GM21528 (cell line): ENCODE results near the gene THEM4.
A peak's percentile ranks its signal among the peaks of the same experiment; 100 is the strongest.

Experiments used
- ATAC-seq: cut with Tn5 transposase; IDR thresholded peaks from one replicate; pipeline ENCODE4 v1.9.1; 2021; ENCODE audit warnings: mild to moderate bottlenecking, moderate library complexity; ENCODE audit not compliant: unreplicated experiment, low FRiP score

Gene THEM4

DNA sequence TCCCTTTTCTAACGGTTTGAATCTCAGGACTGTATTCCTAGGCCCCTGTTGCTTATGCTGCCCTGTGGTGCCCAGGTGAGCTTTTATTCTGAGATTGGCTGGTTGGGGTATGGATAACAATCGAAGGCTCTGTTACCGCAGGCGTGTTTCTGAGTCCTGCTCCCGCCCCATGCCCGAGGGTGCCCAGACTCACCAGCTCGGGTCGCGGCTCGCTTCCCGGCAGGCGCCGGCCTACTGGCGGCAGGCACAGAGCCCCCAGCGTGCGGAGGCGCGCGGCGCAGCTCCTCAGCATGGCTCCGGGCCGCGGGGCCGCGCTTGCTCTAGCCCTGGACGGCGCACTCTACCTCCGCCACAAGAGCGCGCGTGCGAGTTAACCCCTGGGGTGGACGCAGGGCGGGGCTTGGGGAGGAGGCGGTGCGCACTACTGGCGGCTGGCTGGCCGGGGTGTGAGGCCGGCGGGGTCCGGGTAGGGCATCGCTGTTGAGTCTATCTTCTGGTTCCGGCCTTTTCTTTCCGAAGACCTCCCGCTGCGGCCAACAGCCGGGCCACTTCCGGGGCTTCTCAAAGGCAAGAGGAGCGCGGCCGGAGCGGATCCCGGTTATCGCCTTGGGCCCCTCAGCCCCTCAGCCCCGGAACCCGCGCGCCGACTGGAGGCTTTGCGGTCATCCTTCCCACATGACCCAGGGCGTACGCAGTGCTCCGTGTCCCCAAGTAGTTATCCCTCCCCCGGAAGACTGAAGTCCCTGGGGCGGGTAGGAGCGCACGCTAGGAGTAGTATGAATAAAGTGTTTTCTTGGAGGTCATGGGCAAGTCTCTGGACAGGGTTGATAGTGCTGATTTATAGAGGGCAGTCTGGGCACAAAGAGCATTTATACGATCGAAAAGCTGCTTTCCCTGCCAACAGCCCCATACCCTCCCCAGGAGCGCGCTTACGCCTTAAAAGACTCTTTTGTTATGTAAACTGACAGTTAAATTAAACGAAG lies at the start of gene THEM4:
TSS of gene THEM4 (minus strand) at position 345 of the 983 bp plus-strand sequence. CDS start at position 292, 53 bp downstream.
- peak; percentile 98 for ATAC-seq

GRCh38 chr1:151958959-151959358 lies 49.6 kb upstream of the THEM4 start:
- no peak for ATAC-seq

DNA sequence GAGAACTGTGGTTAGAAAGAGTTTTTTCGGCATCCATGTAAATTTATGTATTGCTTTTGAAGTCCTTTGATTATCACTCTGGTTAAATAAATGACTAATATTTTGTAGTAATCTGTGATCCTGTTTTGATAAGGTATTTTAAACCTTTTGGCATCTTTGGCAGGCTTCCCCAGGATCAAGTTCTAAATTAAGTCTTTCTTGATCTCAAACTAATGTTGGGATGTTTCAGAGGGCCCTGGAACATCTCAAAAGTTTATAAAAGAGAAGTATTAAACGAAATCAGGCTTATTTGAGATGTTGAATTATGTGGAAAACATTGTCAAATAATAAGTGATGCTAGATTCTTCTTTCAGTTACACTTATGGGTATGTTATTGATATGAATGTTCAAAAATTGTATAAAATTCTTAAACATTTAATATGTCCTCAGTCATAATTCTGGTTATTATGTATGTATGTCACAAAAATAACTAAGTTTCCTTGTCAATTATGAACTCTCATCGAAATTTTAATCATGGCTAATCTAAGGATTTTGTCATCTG lies 47.7 kb upstream of the THEM4 start:
- no peak for ATAC-seq

- ATAC-seq = no peak
These were observed 44.2 kb upstream of the THEM4 start for GRCh38 chr1:151953409-151954094.

GRCh38 chr1:151952811-151953210 lies 43.5 kb upstream of the THEM4 start:
- no peak for ATAC-seq

DNA sequence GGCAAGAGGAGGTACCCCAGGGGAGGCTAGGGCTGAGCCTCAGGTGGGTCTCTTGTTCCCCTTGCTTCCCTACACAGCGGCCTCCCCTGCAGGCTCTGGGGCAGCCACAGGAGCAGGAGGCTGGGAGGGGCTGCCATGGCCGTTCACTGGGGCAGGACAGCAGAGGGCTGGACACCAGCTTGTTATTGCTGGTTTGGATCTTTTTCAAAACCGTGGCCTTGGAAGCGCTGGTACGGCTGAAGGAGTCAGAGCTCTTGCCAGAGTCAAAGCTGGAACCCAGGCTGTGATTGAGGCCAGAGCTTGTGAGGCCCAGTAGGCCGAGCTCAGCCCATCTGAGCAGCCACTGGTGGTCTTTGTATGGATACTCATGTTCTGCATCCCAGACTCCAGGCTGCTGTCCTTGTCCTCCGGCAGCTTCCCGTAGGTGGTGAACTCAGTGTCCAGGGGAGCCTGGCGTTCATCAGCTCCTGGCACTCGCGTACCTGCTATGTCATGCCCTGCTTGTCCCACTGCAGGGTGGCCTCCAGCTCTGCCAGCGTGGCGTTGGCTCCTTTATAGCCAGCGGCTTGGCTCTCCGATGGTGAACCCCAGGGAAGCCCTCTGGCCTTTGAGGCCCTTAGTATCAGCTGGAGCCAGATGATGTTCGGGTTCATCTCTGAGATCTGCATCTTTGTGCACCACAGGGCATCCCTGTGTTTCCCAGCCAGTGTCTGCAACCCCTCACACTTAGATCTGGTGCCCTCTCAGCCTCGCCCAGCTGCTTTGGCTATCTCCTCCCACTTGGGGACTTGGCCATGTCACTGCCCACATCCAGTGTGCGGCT lies 40.3 kb upstream of the THEM4 start:
- no peak for ATAC-seq

DNA sequence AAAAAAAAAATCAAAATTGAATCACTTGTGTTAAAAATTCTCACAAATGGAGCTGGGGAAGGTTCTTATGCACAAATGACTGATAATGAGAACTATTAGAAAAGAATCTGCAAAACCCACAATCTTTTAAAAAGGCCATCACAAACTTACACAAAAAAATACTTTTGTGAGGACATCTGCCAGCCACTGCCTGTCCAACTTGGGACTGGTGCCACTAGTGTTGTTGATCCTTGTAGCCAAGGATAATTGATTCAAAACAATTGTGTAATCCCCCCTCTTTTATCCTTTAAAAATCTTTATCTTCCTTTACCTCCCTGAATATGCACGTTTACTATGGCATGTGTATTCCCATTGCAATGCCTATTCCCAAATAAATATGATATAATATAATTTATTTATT lies 39.2 kb upstream of the THEM4 start:
- ATAC-seq = no peak

GRCh38 chr1:151947140-151947539 lies 37.8 kb upstream of the THEM4 start:
- ATAC-seq = no peak

DNA sequence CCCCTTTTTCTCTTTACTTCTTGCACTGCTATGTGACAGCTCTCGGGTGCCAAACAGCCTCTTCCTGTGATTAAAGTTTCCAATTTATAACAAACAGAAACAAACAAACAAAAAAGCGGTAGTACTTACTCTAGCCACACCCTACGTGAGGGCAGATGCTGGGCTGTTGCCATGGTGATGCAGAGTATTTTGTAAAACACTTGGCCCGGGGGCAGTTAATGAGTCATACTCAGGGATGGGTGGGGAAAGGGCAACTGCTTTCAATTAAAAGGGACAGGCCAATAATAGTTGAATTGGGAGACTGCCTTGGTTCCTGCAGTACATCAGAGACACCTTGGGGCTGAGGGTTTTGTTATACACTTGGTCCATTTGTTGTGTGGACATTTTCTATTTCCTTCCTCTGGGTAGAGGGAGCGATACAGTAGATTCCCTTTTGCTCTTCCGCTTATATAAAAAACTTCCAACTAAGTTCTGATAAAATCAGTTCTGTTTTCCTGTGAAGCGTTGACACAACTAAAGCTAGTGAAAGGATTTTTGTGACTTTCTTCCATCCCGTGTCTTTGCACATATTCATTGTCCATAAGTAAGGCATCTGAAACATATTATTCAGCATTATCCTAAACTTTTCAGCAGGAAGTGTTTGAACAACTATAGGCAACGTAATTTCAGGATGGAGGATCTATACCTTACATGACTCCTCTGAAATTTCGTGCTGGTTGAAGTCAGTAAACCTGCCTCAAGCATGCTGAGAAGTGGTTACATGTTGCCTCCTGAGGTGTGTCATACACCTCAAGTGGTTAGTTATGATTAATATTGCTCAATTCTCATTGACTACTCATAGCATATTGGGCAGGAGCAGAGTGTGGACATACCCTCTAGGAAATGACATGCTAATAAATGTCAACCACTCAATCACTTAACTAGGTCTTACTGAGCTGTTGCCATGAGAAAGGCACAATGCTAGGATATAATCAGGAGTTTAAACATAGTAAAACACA lies 36.7 kb upstream of the THEM4 start:
- ATAC-seq = no peak

DNA sequence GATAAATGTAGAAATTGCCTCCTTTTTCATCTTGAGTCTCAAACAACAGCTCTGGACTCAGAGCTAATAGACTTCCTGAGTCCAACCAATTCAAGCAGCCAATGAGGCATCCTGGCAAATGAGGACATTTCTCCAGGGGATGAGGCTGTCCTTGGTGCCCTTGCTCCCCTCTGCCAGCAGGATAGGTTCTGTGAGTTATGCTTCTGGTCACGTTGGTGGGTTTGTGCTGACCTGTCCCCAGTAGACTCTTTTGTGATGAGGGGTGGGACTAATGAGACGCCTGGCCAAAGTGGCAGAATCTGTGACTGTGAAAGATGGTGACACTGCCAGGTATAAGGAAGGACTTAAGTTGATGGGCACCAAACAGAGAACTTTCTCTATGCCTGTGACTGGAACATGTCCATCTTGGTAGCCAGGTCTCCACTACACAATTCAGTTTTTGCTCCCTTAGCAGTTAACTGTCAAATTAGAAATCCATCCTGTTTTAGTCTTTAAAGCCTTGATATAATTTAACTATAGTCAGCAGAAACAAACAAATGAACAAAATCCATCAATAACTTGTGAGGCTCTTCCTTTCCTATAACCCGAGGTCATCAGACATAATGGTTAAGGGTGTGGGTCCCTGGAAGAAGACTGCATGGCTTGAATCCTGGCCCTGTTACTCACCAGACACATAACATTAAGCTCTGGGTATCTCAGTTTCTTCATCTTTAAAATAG lies 35.7 kb upstream of the THEM4 start:
- no peak for ATAC-seq

DNA sequence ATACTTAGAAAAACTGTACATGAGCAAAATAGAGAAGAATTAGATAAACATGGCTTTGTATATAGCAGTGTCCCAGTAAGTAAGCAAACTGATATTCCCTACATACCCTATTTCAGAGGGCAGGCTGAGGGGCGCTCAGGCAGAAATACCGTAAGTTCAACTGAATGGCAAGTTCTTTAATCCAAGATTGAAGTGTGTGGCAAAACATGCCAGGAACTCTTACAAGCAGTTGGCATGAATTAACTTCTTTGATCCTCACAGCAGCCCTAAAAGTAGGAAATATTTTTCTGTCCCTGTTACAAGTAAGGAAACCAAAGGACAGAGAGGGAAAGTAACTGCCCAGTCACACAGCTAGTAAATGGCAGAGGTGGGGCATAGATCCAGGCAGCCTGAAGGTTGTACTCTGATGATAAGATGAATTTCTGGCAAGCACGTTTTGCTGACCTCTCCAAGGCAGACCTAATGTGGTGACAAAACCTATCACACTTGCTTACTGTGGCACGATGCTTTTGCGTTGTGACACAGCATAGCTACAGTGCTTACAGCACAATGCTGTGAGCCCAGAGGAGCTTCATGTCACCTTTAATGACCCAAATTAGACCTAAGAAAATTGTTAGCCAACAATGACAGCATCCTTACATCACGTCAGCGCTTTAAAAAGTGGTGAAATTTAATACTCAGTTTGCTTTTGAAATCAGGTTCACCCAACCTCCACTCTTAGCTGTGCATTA lies 35.0 kb upstream of the THEM4 start:
- no peak for ATAC-seq

GRCh38 chr1:151943591-151943990 lies 34.3 kb upstream of the THEM4 start:
- no peak for ATAC-seq

GRCh38 chr1:151942882-151943281 lies 33.6 kb upstream of the THEM4 start:
- no peak for ATAC-seq

DNA sequence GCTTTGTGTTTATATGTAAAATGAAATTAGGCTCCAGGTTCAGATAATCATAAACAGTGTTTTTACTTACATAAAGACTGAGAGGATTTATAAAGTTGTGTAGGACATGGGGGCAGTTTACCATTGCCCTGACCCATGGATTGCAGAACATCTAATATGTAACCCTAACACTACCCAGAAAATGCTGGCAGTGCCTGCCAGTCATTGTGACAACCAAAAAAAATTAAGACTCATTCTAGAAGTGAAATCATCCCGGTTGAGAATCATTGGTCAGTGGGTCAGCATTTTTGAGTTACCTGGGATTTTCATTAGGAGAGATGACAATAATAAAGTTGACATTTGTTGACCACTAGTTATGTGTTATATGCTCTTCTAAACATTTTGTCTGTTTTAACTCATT lies 31.2 kb upstream of the THEM4 start:
- ATAC-seq = no peak

- no peak for ATAC-seq
These were observed 30.5 kb upstream of the THEM4 start for GRCh38 chr1:151939779-151940178.

DNA sequence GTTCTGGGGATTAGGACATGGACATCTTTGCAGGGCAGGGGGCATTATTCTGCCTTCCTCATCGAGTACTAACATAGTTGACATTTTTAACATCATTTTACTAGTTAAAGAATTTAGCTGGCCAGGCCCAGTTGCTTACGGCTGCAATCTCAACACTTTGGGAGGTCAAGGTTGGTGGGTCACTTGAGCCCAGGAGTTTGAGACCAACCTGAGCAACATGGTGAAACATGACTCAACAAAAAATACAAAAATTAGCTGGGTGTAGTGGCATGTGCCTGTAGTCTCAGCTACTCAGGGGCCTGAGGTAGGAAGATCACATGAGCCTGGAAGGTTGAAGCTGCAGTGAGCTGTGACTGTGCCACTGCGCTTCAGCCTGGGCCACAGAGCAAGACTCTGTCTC lies 29.8 kb upstream of the THEM4 start:
- no peak for ATAC-seq

DNA sequence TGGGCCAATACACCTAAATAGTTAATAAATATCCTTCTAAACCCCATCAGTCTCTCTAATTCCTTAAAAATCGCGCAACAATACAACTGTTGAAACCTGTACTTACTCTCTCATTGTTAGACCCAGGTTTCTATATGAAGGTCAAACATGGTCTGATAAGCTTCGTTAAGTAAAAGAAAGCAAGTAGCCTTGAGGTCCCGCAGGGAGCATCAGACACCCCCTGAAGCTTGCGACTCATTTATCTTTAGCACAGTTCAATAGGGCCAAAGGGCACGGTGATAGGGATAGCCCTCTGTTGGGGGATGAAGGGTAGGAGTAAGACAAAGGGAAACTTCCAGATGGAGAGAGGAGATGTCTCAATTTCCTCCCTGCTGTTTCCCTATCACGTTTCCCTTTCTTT lies 27.3 kb upstream of the THEM4 start:
- no peak for ATAC-seq
